ENCODE measurements around the gene SMARCA2.

Gene SMARCA2

DNA sequence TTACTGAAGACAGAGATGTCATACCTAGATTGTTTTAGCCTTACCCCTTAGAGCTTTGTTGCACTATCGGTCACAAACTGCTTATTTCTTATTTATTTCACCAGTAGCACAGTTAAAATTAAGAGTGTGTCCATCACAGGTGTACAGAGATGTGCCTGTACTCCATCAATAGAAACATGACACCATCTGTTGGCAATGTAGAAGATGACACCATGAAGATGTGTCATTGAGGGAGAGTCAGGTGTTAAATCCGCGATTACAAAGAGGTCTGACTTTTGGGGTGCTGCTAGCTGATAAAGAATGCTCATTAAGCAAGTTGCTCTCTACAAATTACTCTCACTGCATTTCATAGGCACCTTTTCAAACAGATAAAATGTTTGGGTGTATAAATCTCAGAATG is 164.4 kb downstream of the SMARCA2 start:
- DNase-seq = no peak

GRCh38 chr9:2180154-2180553 is 165.0 kb downstream of the SMARCA2 start:
- DNase-seq = no peak

DNA sequence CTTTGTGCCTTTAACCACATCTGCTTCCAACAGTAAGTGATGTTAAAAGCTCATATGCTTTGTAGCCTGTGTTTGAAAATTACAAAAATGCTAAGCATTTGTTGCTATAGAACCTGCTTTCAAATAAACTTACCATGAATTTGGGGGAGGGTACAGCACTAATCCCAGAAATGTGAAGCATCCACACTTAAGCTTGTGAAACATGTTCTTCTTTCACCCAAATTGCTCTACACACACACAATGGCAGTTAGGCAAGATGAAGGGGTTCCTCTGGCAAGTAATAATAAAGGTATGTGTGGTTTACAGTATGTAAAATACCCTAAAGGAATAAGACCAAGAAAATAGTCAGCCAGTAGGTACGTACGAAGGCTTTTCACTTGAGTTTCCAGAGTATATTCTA is 165.6 kb downstream of the SMARCA2 start:
- no peak for DNase-seq

DNA sequence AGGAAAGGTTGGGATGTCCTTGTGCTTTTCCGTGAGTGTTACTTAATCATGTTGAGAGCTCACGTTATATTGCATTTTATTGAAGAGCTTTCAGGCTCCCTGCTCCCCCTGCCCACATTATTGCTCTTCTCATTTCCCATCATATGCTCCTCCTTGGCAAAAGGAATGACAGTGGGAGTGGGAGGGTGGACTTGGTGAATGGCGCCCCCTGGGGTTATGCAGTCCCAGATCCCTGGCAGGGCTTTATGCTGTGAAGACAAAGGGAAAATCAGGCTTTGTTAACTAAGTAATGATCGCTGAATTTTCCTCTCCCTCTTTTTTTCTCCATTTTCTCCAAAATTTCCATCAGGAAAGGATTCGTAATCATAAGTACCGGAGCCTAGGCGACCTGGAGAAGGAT is 166.6 kb downstream of the SMARCA2 start:
- no peak for DNase-seq

DNA sequence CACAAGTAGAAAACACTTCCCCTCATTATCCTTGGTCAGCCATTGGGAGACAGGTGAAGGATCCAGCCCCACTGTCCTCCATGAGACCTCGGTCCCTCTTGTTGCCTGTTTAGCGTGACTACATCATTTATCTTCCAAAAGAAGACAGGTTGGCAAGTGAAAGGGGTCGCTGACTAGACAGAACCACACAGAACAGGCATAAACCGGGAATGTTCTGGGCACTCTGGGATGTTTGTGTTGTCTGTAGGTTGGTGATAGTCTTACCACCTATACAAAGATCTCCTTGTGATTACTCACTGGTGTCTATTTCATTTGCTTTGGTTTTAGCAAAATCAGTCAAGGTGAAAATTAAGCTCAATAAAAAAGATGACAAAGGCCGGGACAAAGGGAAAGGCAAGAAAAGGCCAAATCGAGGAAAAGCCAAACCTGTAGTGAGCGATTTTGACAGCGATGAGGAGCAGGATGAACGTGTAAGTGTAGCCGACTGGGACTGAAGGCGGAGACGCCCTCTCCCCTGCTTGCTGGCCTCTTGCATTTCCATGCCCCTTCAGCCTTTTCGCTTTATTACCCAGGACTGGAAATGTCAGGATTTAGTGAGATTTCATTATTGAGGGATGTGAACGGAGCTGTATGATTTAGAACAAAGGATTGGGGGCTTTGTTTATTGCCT is 175.9 kb downstream of the SMARCA2 start:
- DNase-seq = no peak

DNA sequence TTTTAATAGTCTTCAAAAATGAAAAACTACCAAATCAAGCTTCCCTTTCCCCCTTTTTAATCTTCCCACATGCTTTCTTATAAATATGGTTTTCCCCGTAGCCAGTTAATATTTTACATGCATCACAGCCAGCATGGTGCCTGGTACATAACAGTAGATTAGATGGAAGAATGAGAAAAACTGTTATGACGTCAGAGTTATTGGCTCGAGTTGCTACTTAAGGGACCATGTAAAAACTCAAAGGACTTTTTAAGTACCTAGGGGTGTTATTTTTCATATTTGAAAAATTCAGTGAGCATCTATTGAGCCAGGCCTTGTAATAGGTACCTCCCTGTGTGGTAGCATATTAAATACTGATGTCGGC is 176.4 kb downstream of the SMARCA2 start:
- DNase-seq = no peak

- no peak for DNase-seq
These were observed 177.3 kb downstream of the SMARCA2 start for GRCh38 chr9:2192356-2192979.

DNA sequence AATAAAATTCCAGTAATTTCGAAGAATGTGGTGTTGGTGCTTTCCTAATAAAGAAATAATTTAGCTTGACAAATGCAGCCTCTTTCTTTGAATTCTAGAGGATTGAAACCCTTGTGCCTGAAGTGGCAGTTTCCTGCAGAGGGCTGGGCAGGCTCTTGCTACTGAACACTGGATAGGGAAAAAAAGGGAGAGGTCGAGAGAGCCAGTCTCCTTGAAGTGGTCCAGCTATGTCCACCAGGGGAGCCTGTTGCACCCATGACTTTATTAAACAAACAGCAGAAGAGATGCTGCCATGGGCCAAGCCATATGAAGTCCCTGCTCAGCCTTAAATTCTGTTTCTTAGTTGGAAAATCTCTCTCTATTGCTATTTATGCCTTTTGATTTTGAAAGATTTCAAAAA is 178.4 kb downstream of the SMARCA2 start:
- no peak for DNase-seq

DNA sequence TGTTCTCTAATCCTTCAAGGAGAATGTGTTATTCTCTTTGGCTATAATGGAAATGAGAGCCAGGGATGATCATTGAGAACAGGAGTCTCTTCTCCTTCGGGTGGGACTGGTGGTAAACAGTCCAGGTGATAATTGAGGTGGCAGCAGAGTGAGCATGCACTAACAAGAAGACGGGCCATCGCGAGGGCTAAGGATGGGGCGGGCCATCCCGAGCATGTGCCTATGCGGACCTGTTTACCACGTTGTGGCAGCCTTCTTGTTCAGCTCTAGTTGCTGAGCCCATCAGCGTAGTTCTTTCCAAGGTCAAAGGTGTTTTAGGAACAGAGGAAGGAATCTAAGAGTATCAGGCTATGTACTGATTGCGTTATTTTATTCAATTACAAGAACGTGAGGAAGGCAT is 180.1 kb downstream of the SMARCA2 start:
- DNase-seq = no peak

- no peak for DNase-seq
These were observed 181.6 kb downstream of the SMARCA2 start for GRCh38 chr9:2196757-2197156.

GRCh38 chr9:2198956-2199635 is 183.9 kb downstream of the SMARCA2 start:
- DNase-seq = no peak

DNA sequence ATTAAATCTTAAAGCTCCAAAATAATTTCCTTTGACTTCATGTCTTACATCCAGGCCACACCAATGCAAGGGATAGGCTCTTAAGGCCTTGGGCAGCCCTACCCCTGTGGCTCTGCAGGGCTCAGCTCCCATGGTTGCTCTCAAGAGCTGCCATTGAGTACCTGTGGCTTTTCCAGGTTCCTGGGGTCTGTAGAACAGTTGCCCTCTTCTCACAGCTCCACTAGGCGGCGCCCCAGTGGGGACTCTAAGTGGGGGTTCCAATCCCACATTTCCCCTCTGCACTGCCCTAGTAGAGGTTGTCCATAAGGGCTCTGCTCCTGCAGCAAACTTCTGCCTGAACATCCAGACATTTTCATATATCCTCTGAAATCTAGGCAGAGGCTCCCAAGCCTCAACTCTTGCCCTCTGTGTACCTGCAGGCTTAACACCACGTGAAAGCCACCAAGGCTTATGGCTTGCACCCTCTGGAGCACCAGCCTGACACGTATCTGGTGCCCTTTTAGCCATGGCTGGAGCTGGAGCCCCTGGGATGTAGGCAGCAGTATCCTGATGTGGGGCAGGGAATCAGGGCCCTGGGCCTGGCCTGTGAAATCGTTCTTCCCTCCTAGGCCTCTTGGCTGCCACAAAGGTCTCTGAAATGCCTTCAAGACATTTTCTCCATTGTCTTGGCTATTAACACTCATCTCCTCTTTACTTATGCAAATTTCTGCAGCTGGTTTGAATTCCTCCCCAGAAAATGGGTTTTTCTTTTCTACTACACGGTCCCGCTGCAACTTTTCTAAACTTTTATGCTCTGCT is 185.1 kb downstream of the SMARCA2 start:
- DNase-seq = no peak

GRCh38 chr9:2208465-2208864 is 193.3 kb downstream of the SMARCA2 start:
- DNase-seq = no peak

GRCh38 chr9:2208991-2209390 is 193.8 kb downstream of the SMARCA2 start:
- no peak for DNase-seq

- no peak for DNase-seq
These were observed 194.3 kb downstream of the SMARCA2 start for GRCh38 chr9:2209400-2209799.

GRCh38 chr9:2210201-2210600 is 195.1 kb downstream of the SMARCA2 start:
- no peak for DNase-seq

DNA sequence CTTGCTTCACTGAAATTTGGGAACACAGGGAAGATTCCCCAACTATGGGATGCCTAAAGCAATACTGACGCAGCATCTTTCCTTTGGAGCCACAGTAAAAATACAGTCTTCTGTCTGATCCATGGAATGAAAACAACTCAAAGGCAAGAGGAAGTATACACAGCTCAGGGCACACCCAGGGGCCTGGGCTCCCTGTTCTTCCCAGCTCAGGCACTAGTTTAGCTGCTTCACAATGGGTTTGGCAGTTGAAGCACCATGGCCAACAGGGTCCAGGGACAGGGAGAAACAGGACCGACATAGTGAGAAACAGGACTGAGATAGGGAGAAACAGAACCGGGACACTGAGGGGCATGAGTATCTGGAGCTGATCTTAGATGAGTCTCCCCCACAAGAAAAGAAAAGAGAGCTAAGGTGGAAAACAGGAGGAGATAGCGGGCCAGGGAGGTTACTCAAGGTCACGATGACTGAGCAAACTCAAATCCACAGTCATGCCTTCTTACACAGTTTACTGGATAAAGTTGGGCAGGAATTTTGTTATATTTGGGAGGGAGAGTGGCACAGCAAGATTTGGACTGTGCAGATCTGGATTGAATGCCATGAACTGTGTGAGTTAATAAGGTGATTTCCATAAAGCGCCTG is 198.8 kb downstream of the SMARCA2 start:
- DNase-seq = no peak

- DNase-seq = no peak
These were observed 199.6 kb downstream of the SMARCA2 start for GRCh38 chr9:2214707-2215106.

DNA sequence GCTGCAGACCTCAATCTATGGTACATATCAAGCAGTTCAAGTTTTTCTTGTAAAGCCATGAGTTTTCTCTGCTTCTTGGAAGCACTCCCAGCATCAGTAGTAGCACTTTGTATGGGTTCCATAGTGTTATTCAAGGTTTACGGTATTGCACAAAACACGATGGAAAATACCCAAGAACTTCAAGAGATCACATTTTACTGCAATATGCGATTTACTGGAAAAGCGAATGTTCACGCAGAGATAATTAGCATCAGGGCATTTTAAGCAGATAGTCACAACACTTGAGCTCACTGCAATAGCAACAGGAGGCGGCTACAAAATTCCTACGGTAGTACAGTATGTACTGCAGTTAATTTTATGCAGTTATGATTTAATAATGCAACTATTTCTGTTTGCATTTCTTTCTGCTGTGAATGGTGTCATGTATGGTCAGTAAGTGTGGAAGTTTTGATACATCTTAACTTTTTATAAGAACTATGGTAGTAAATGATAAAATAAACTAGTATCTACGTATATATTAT is 200.8 kb downstream of the SMARCA2 start:
- DNase-seq = no peak

DNA sequence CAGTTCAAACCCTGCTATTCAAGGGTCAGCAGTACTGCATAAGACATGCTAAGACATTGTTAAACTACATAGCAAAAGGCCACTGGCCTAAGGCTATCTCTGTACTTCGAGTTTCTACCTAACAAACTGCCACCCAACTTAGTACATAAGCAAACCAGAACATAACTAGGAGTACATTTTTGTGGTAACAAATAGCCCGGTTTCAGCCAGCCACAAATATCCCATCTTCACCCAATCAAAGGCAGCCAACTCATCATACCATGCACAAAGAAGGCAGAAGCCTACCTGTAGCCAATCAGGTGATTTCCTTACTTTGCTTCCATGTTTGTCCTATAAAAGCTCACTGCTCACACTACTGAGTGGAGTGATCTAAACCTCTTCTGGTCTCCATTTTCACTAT is 201.4 kb downstream of the SMARCA2 start:
- no peak for DNase-seq

DNA sequence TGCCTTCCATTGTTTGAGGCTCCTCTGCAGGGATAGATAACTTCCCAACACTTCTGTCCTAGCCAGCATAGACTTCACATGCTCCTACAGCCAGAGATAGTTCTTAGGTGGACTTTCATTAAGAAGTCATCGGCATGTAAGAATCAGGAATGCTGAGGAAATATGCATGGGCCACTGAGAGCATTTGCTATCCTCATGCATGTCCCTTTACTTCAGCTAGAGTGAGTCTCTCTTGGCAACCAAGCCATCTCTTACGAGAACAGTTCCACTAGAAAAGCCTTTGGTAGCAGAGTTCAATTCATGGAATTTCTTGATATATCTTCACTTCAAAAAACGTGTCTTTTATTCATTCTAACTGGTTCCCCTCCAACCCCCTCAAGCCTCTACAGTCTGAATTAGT is 202.4 kb downstream of the SMARCA2 start:
- no peak for DNase-seq

DNA sequence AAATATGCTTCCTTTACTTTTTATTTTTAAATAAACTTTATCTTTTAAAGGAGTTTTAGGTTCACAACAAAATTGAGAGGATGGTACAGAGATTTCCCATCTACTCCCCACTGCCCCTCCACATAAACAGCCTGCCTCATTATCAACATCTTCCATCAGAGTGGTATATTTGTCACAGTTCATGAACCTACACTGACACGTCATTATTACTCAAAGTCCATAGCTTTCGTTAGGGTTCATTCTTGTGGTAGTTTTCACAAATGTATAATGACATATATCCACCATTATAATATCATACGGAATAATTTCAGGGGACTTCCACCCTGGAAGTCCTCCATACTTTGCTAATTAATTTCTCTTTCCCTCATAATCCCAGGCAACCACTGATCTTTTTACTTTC is 204.9 kb downstream of the SMARCA2 start:
- DNase-seq = no peak
